Natural killer cell treated with Interleukin-12 subunit alpha and Interleukin-12 subunit beta and Interleukin-15 and Interleukin-18, amount 100 ng/mL, for 72 hours (primary cell): ENCODE data around the gene CLEC16A. TPM values are rescaled to one million over a fixed set of nuclear protein-coding genes. Genes with fewer than 3 reads are reported as not detected.
A peak's percentile ranks its signal among the peaks of the same experiment; 100 is the strongest.

Experiments used
- ATAC-seq, 2 donors: fragments of 150-1000 bp; cut with Tn5 transposase in 1 of 2; sonication (Bioruptor Pico), chemical (Tn5 transposase) in 1 of 2; 2 replicates each; pipeline ENCODE4 v1.10.0; 2021
- DNase-seq: peaks from one replicate; pipeline ENCODE4 v3.0.0; 2022; ENCODE audit warnings: low spot score
- H3K27ac Mint-ChIP-seq, 2 donors: 1 replicate in 1 of 2; 2 replicates in 1 of 2; pipeline ENCODE4 v1.8.0; 2022; ENCODE audit warnings: mixed read lengths in 2 of 2, mild to moderate bottlenecking in 1 of 2, moderate library complexity in 1 of 2
- H3K27me3 Mint-ChIP-seq, 2 donors: 1 replicate in 1 of 2; 2 replicates in 1 of 2; pipeline ENCODE4 v1.8.0; 2022; ENCODE audit warnings: mixed read lengths in 2 of 2
- H3K36me3 Mint-ChIP-seq: one replicate; pipeline ENCODE4 v1.8.0; 2022; ENCODE audit warnings: mixed read lengths
- H3K4me1 Mint-ChIP-seq, 2 donors: 1 replicate in 1 of 2; 2 replicates in 1 of 2; pipeline ENCODE4 v1.8.0; 2022; ENCODE audit warnings: low read depth in 2 of 2, mixed read lengths in 2 of 2, mild to moderate bottlenecking in 1 of 2
- H3K4me3 Mint-ChIP-seq: one replicate; pipeline ENCODE4 v1.8.0; 2022; ENCODE audit warnings: mixed read lengths
- H3K9me3 Mint-ChIP-seq: 2 replicates; pipeline ENCODE4 v1.8.0; 2022; ENCODE audit warnings: mixed read lengths
- total RNA-seq, 2 donors: library from RNA; stranded (reverse); gene quantifications; one replicate each; pipeline ENCODE4 v1.2.3, GENCODE V29; 2022

CLEC16A gene
- total RNA-seq, 2 donors from 2014 or later: 42.5 to 60.2 TPM

DNA sequence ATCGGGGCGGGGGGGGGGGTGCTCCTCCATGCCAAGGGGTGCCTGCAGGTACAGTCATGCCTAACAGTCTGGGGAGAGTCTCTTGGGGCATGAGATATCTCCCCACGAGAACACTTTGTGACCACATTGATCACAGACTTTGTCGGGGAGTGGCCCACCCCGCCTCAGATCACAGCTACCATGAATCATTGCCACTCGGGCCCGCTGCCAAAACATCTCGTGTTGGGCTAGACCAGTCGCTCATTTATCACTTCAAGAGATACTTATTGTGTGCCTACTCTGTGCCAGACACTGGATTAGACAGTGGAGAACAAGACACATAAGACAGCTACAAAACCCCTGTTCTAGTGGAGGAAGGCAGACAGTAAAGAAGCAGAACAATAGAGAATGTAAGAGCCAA, 72.6 kb downstream of the CLEC16A start:
- ATAC-seq (peak in 1 of 2 donors; percentile 74), DNase-seq (no peak)
- no peaks in the 10 kb centered on the region for H3K27me3 Mint-ChIP-seq
- no peaks in the 10 kb centered on the region for H3K9me3 Mint-ChIP-seq
- H3K36me3 Mint-ChIP-seq: peaks cover 9% of the 10 kb centered on the region
- H3K4me3 Mint-ChIP-seq: peak overlapping the region; percentile 58
- H3K27ac Mint-ChIP-seq: peak overlapping the region; percentile 71 to 88
- peaks cover 15 to 16% of the 10 kb centered on the region in 2 donors for H3K4me1 Mint-ChIP-seq

DNA sequence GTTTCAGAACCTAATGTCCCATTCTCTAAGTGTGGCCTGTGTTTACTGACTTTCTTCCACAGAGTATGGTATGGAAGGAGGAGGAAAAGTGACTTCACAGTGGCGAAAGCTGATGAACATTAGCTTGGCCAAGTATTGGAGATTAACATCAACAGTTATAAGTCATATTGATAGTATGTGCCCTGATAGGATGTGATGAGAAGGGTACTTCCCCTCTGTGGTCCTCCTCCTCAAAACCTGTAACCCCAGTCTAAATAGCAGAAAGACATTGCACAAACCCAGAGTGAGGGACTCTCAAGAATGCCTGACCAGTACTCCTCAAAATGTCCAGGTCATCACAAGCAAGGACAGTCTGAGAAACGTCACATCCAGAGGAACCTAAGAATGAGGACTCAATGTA, 73.1 kb downstream of the CLEC16A start:
- peaks cover 15 to 16% of the 10 kb centered on the region in 2 donors for H3K4me1 Mint-ChIP-seq
- H3K27ac Mint-ChIP-seq: peak overlapping the region; percentile 71 to 88
- H3K27me3 Mint-ChIP-seq: no peaks in the 10 kb centered on the region
- peak overlapping the region; percentile 58 for H3K4me3 Mint-ChIP-seq
- H3K9me3 Mint-ChIP-seq: no peaks in the 10 kb centered on the region
- ATAC-seq (peak; percentile 72 to 75), DNase-seq (no peak)
- H3K36me3 Mint-ChIP-seq: peaks cover 9% of the 10 kb centered on the region

DNA sequence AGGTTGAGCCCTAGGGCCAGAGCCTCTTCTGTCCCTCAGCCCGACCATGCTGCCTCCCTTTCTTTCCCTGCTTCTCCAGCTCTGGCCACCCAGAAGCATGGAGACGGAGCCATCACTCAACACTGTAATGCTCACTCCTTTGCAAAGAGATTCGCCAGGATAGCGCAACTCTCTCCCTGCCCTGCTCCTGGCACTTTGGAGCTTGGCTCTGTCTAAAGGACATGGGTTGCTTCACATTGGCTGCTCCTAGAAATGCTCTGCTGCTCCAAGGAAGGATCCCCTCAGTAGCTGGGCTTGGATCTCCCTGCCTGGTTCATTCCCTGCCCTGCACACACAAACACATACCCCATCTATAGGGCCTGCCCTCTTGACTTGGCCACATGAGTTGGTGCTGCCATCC, 76.0 kb downstream of the CLEC16A start:
- DNase-seq (no peak), ATAC-seq (no peak)
- Mint-ChIP-seq H3K4me1 (peaks cover 34 to 35% of the 10 kb centered on the region in 2 donors), H3K27ac (peak overlapping the region in 1 of 2 donors; percentile 68), H3K27me3 (no peaks in the 10 kb centered on the region), H3K36me3 (peaks cover 18% of the 10 kb centered on the region), H3K4me3 (no peak overlapping the region), H3K9me3 (no peaks in the 10 kb centered on the region)

DNA sequence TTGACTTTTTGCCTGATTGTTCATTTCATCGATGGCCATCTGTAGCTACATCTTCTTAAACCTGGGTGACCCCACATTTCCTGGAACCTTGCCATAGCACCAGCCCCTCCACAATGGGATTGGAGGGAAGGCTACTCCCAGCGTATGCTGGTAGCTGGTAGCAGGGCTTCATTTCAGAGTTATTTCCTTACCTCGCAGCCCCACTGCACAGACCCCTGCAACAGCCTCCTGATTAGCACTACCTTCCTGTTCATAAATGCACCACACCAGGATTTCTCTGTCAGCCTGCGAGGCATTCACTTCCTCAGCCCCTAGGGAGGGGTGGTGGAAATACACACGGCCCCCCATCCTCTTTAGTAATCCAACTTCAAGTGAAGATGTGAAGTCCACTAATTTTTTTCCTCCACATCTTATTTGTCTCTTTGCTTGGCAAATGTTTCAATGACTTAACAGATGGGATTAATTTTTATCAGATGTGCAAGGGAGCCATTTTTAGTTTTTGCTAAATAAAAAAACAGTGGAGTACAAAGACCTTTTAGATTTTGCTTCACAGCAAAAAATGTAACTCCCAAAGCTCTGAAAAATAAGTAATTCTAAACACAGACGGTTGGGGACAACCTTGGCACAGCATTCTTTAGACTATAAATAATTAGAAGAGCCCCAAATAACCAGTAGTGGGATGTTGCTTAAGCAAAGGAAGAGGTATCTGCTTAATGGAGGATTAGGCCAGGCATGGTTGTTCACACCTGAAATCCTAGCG, 76.6 kb downstream of the CLEC16A start:
- ATAC-seq: no peak
- no peaks in the 10 kb centered on the region for H3K9me3 Mint-ChIP-seq
- peak overlapping the region in 1 of 2 donors; percentile 68 for H3K27ac Mint-ChIP-seq
- H3K27me3 Mint-ChIP-seq: no peaks in the 10 kb centered on the region
- H3K4me1 Mint-ChIP-seq: peaks cover 38 to 41% of the 10 kb centered on the region in 2 donors
- peaks cover 23% of the 10 kb centered on the region for H3K36me3 Mint-ChIP-seq
- no peak for DNase-seq
- no peak overlapping the region for H3K4me3 Mint-ChIP-seq

DNA sequence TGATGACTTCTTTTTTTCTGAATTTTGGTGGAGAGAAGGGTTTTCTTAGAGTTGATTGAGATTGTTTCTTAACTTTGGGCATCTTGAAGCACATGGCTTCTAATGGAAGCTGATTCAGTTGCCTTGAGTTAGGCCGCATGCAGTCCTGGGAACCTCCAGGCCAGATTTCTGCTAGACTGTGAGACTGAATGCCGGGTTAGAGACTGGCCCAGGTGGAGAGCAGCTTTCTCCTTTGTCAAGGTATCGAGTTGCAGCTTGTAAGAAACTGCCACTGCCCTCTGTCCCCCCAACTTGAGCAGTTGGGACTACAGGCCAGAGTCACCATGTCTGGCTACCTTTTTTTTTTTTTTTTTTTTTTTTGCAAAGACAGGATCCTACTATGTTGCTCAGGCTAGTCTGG, 77.6 kb downstream of the CLEC16A start:
- Mint-ChIP-seq H3K36me3 (peaks cover 32% of the 10 kb centered on the region), H3K4me1 (peaks cover 42 to 44% of the 10 kb centered on the region in 2 donors), H3K9me3 (no peaks in the 10 kb centered on the region), H3K27me3 (no peaks in the 10 kb centered on the region), H3K4me3 (no peak overlapping the region), H3K27ac (no peak overlapping the region)
- no peak for DNase-seq
- no peak for ATAC-seq

DNA sequence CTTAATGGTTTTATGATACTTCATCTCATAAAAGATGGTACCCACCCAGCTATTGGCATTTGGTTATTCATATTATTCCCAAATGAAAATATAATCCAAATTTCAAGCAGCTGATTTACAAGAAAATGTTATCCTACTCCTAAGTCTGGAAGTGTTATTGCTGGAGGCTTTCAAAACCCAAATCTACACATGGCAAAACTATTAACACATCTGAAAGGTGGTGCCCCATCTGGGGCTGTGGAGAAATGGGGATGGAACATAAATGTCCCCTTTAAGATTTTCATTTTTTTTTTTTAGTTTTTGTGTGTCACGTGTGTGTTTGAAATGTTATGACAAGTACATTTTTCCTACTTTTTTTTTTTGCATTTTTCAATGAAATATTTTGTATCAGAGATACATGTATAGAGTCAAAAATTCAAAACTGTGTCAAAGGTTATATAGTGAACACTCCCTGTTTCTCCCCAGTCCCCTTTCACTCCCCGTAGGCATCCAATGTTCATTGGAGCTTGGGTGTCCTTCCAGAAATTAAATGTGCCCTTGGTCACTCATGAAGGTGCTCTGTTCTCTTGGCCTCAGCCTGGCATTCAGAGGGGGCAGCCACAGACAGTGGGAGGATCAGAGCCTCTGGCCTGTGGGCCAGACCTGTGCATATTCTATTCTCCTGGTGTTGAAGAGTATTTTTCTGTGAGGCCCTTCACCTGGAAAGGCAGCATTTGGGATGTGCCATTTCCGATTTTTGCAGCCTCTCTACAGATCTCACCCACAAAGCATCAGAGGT, 79.1 kb downstream of the CLEC16A start:
- Mint-ChIP-seq H3K4me3 (peak overlapping the region; percentile 56), H3K9me3 (peaks cover 2% of the 10 kb centered on the region), H3K27ac (peak overlapping the region; percentile 81 to 93), H3K4me1 (peaks cover 34 to 39% of the 10 kb centered on the region in 2 donors), H3K27me3 (no peaks in the 10 kb centered on the region), H3K36me3 (peaks cover 34% of the 10 kb centered on the region)
- DNase-seq (no peak), ATAC-seq (no peak)

DNA sequence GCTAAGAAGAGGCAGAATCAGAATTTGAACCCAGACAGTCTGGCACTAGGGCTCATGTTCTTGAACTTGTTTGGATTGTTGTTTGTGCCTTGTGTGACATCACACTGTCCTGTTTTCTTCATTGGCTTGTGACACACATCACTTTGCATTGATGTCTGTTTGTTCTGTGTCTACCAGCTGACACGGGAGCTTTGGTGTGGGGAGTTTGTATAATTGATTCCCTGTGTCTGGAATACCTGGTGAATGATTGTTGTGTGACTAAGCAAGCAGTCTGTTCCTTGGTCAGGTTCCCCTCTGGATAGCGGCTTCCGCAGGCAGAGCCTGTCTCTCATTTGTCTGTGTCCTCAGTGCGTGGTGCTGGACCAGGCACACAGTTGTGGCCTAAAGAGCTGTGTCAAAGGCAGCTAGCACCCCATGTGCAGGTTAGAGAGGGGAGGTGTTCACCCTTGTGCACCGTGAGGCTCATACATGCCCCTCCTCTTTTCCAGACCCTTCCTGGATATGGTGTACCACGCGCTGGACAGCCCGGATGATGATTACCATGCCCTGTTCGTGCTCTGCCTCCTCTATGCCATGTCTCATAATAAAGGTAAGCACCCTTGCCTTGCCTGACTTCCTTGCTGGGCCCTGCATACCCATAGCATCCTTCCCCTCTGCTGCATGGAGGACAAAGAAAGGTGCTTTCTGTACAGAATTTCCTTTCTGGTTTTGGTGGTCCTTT, 80.1 kb downstream of the CLEC16A start:
- H3K9me3 Mint-ChIP-seq: peaks cover 8% of the 10 kb centered on the region
- H3K27ac Mint-ChIP-seq: peak overlapping the region; percentile 81 to 93
- peak overlapping the region; percentile 56 for H3K4me3 Mint-ChIP-seq
- DNase-seq: no peak
- no peaks in the 10 kb centered on the region for H3K27me3 Mint-ChIP-seq
- H3K4me1 Mint-ChIP-seq: peaks cover 41 to 45% of the 10 kb centered on the region in 2 donors
- peaks cover 43% of the 10 kb centered on the region for H3K36me3 Mint-ChIP-seq
- peak; percentile 43 to 66 for ATAC-seq

DNA sequence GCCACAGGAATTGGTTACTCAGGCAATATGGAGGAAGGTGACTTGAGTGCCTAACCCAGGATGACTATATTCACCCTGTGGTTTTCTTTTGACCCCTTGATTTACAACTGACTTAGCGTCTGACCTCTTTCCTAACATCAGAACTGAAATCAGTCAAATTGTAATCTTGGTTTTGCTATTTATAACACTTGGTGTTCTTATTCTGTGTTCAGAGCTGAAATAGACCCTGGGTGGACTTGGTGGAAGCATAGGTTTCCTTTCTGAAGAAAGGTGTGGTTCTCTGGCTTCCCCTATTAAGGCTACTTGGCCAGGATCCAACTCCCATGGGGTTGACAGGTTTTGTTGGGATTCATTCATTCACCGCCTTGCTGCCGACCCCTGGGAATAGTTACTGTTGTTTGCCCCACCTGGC, 80.8 kb downstream of the CLEC16A start:
- Mint-ChIP-seq H3K27me3 (no peaks in the 10 kb centered on the region), H3K4me1 (peaks cover 46 to 49% of the 10 kb centered on the region in 2 donors), H3K27ac (peak overlapping the region; percentile 81 to 93), H3K36me3 (peaks cover 50% of the 10 kb centered on the region), H3K4me3 (peak overlapping the region; percentile 56), H3K9me3 (peaks cover 9% of the 10 kb centered on the region)
- DNase-seq (no peak), ATAC-seq (peak; percentile 87 to 94)

DNA sequence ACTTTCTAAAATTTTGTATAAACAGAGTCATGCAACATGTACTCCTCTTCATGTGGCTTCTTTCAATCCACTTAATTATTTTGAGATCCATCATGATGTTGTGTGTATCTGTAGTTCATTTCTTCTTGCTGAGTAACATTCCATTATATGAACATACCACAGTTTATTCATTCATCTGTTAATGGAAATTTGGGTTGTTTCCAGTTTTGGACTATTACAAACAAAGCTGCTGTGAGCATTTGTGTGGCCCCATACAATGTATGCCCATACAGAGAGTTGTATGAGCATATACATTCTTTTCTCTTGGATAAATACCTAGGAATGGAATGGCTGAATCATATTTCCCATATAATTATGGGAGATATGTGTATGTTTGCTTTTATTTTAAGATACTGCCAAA, 85.6 kb downstream of the CLEC16A start:
- Mint-ChIP-seq H3K27me3 (no peaks in the 10 kb centered on the region), H3K4me1 (peaks cover 37 to 55% of the 10 kb centered on the region in 2 donors), H3K4me3 (no peak overlapping the region), H3K36me3 (peaks cover 54% of the 10 kb centered on the region), H3K9me3 (peaks cover 9% of the 10 kb centered on the region), H3K27ac (peak overlapping the region in 1 of 2 donors; percentile 20)
- ATAC-seq (no peak), DNase-seq (no peak)

DNA sequence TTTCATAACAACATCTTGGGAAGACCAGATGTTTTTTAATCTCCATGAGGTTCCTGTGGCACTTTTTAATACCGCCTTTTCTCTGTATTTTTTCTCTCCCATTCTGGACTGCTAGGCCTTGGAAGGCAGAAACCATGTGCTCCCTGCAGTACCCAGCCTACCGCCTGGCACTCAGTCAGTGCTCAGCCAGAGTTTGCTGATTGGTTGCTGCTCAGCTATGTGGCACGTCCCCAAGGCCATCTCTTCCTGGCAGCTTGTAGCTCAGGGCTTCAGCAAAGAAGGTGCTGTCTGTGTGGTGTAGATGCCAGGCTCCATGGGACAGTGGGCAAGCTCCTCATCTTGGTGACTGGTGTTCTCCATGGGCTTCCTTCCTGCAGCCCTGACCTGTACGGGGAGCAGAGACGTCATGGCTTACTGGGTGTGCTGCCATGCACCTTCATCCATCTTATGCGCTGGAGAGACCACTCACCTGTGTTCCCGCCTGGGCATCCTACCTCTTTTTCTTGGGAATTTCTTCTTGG, 86.7 kb downstream of the CLEC16A start:
- Mint-ChIP-seq H3K27me3 (no peaks in the 10 kb centered on the region), H3K4me1 (peaks cover 26 to 46% of the 10 kb centered on the region in 2 donors), H3K36me3 (peaks cover 55% of the 10 kb centered on the region), H3K9me3 (peaks cover 9% of the 10 kb centered on the region), H3K27ac (peak overlapping the region in 1 of 2 donors; percentile 44), H3K4me3 (no peak overlapping the region)
- DNase-seq (no peak), ATAC-seq (no peak)

DNA sequence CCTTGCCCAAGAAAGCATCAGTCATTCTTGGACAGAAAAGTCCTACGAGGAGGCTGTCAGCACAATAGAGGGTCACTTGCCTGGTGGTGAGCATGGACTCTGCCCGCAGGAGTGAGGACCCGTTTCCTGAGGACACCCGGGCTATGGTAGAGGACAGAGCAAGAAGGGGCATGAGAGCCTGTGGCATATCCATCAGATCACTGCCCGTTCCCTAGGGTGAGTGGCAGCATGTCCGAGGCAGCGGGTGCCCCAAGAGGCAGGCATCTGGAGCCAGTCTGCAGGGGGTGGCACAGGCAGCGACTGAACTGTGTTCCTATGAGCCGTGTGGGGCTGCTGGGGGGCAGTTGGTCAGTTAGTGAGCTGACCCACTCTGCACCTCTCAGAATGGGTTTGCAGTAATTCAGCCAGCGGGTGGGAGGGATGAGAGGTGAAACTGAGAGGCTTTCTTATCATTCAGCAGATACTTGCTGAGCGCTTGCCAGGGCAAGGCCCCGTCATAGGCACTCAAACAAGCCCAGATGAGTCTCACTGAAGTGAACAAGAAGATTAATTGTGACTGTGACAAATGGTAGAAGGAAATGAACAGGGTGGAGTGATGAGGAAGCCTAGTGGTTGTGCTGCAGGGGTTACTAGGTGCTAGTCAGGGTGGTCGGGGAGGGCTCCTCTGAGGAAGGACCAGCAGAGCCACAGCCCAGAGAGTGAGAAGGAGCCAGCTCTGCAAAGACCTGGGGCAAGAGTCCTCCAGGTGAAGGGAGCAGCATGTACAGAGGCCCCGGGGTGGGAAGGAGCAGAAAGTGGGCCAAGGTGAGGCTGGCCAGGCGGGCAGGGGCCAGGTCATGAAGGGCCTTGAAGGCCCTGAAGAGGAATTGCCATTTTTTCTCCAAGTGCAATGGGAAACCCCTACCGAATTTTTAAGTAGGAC, 87.9 kb downstream of the CLEC16A start:
- Mint-ChIP-seq H3K4me1 (peaks cover 23 to 37% of the 10 kb centered on the region in 2 donors), H3K9me3 (peaks cover 9% of the 10 kb centered on the region), H3K36me3 (peaks cover 42% of the 10 kb centered on the region), H3K4me3 (no peak overlapping the region), H3K27me3 (no peaks in the 10 kb centered on the region), H3K27ac (peak overlapping the region; percentile 36 to 44)
- DNase-seq (no peak), ATAC-seq (peak in 1 of 2 donors; percentile 41)

DNA sequence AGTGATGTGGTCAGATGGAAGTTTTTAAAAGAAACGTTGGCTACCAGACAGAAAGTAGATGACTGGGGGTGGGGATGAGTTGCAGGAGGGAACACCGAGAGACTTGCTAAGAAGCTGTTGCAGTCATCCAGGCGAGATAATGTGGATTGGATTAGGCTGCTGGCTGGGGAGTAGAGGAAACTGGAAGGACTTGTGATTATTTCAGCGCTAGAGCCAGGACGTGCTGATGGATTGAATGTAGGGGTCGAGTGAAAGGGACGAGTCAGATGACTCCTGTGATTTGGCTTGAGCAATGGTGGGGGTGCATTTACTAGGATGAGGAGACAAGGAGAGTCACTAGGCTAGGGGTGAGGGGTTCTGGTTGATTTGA, 88.5 kb downstream of the CLEC16A start:
- ATAC-seq: no peak
- Mint-ChIP-seq H3K27ac (peak overlapping the region; percentile 36 to 44), H3K4me3 (no peak overlapping the region), H3K36me3 (peaks cover 36% of the 10 kb centered on the region), H3K9me3 (peaks cover 7% of the 10 kb centered on the region), H3K4me1 (peaks cover 23 to 34% of the 10 kb centered on the region in 2 donors), H3K27me3 (no peaks in the 10 kb centered on the region)
- no peak for DNase-seq
